Stimulated activated CD4-positive, alpha-beta T cell treated with anti-CD3 and anti-CD28 coated beads, Interleukin-1b, Interleukin-23, amount 100 ng/mL, for 4 hours (primary cell): ENCODE results near the gene PRKCE.

Source experiments
- DNase-seq, 2 donors: peaks; one replicate each; pipeline ENCODE4 v3.0.0-alpha.2; 2020; ENCODE audit warnings: low read depth in 2 of 2

The PRKCE gene

GRCh38 chr2:46145840-46146239, 494.4 kb downstream of the PRKCE start:
- DNase-seq = no peak

DNA sequence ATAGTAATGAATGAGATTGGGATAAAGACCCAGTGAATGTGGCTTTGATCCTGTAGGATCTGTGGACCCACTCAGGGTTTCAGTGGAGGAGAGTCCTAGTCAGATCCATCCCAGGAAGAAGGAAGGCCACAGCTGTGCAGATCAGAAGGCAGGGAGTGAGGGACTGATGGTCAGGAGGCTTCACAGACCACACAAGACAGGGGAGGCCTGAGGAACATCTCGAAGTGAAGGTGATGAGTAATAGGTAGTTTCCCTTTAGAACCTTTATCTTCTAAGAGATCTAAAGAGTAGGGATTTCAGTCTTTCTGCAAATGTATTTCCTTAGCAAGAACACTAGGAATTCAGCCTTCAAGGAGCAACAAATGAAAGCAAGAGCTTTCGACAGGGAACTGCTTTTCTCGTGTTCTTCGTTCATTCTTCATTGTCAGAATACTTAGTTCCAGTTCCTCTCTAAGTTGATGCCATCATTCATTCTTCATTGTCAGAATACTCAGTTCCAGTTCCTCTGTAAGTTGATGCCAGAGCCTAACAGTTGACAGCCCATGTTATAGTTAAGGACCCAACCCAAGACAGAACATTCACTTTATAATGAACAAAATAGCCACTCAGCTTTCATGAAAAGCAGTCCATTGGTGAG, 495.5 kb downstream of the PRKCE start:
- no peak for DNase-seq

DNA sequence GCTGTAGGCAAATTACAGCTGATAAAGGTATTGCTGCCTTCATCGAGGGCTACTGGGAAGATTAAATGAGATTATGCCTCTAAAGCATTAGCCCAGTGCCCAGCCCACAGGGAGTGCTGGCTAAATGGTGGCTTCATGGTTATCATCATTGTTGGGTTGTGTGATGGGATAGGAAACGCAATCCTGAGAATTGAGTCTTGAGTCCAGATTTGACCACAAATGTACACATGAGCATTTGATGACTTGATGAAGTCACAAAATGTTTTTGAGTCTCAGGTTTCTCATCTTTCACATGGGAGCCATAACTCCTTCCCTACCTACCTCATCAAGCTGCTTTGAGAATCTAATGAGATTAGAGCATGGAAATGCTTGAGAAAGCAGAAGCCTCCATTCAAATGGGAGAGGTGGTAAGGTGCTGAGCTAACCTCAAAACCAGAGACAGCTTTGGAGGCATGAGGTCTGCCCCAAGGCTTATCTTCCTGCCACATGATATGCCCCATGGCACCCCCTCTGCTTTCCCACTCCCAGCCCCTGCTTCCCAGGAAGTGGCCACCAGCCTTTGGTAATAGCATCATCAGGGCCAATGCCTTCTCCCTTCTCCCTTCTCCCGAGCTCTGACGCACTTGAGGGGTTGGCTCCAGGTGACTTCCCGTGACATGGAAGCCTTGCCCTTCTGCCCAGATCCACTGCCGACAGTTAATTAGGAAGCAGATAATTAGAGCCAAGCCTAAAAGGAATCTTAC, 496.3 kb downstream of the PRKCE start:
- no peak for DNase-seq

- no peak for DNase-seq
Observed at GRCh38 chr2:46148369-46148736, 496.9 kb downstream of the PRKCE start.

GRCh38 chr2:46150445-46150955, 499.0 kb downstream of the PRKCE start:
- DNase-seq = no peak

- DNase-seq = no peak
Observed at GRCh38 chr2:46151577-46151976, 500.1 kb downstream of the PRKCE start.

GRCh38 chr2:46153996-46154753, 502.7 kb downstream of the PRKCE start:
- DNase-seq = no peak

DNA sequence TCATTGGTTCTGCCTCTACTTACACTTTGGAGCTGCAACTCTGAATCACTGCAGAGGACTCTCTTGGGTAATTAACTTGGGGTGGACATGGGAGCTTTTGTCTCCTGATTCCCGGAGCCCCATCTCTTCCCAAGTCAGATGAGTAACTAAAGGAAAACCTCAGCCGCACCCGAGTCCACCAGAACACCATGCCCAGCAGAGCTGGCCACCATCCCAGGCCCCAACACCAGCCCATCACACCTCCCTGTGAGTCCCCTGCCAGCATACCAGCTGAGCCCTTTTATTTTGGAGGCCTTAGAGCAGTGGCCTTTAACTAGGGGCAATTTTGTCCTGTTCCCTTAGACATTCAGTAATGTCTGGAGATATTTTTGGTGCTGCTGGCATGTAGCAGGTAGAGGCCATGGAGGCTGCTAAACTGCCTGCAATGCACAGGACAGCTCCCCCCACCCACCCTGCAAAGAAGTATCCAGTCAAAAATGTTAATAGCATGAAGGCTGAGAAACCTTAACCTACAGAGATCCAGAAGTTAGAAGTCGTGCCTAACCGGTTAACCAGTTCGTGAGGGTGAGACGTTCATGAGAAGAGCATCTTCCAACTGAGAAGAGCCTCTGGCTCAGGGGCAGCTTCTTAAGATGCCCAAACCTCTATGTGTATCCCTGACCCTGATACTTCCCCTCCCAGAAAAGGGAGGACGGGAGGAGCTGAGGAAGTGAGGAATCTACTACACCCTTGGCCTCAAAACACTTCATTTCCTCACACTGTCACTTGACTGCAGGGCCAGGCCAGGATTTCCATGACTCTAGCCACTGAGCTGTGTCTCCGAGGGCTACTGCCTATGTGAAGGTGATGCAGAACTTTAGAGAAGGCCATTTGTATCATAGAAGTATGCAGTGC, 505.8 kb downstream of the PRKCE start:
- no peak for DNase-seq

DNA sequence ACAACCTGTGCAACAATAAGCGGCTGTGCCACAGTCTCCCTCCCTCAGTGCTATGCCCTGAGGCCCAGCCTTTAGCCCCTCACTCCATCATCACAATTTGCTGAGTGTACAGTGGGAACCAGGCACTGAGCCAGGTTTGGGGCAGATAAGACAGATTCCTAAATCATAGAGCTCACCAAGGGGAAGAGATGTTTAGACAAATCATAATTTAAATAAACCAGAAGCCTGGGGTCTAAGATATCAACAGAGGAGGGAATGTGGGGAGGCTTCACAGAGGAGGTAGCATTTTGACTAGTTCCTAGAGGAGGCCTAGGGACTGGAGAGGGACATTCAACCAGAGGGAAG, 506.5 kb downstream of the PRKCE start:
- DNase-seq = no peak

DNA sequence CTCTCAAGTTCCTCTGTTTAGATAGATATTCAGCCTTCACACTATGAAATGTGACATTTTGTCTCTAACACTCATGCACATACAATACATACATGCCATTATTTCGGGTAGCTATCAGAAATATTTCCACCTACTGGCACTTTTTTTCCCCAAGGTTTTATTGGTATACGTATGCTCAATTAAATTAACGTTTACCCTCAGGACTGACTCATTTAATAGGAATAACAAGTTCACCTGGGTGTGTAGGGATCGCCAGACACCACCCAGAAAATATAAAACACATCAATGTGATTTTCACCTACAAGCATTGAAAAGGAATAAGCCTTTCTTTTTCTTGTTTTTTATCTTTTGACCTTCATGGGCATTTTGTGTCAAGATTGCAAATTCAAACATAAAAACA, 507.2 kb downstream of the PRKCE start:
- no peak for DNase-seq

- no peak for DNase-seq
Observed at GRCh38 chr2:46160326-46160725, 508.9 kb downstream of the PRKCE start.

GRCh38 chr2:46161315-46161714, 509.8 kb downstream of the PRKCE start:
- DNase-seq = no peak

DNA sequence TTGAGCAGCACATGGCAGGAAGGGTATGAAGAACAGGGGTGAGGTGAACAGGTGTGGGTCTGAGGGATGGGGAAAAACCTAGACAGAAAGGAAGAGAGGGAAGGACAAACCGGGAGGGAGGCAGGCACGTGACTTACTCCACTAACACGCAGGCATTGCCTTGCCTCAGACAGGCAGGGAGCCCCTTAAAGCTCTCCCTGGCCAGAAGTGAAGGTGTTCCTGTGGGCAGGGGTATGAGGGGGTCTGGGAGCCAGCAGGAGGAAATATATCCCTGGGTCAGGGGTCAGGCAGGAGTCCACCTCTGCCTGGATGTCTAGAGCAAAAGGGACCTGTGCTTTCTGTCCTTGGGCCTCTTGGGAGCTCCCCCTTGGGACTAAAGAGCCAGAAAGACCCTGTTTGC, 510.4 kb downstream of the PRKCE start:
- DNase-seq = no peak

DNA sequence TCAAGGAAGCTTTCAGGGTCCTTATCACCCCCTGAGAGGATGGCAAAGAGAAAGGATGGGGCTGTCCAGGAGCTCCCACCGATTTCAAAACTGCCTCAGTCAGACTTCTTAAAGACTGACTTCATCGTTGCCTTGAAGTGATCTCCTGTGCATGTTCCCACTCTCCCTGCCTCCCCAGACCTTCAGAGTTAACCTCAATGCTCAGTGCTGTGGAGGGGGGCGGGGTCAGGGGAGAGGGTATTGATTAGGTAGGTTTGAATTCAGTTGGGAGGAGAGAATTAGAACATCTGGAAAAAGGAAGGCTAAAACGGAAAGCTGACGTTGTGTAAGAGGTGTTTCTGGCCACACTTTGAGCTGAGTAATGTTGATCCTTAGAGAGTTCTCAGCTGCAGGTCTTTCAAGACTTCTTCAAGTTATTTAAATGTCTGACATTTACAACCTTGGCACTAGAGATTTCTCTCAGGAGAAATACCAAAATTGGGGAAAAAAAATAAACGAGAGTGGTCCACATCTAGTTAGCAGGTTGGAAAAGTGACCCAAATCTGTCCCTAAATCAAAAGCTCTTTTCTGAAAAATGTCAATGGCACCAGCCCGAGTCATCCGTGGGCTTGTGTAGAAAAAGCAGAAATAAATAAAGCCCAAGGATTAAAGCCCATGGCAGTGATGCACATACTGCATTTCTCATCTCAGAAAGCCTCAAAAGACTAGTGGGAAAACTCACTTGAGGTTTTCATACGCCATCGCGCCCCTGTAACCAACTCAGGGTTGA, 511.0 kb downstream of the PRKCE start:
- DNase-seq = no peak

GRCh38 chr2:46163098-46163430, 511.6 kb downstream of the PRKCE start:
- no peak for DNase-seq

DNA sequence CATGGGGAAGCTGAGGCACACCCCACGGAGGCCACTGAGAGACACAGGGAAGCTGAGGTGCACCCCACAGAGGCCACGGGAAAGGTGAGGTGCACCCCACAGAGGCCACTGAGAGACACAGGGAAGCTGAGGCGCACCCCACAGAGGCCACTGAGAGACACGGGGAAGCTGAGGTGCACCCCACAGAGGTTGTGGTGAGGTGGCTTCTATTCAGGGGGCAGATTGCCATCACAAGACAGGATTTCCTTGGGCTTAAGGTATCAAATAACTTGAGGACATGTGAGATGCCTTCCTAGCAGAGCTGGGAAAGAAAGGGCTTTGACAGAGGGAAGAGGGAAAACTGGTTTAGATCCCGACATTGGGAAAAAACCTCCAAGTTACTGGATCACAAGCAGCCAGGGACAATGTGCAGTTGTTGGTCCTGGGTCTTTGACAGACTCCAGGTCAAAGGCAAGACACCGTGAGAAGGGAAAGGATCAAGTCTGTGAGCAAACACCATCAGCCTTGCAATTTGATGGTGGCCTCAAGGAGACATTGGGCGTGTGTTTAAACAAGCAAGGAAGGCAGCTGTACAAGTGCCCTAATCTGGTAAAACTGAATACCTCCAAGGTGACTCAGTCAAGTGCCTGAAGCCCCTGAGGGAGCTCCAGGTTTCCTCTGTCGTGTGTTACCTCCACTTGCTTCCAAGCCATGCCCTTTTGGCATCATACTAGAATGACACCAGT, 512.5 kb downstream of the PRKCE start:
- DNase-seq = no peak

DNA sequence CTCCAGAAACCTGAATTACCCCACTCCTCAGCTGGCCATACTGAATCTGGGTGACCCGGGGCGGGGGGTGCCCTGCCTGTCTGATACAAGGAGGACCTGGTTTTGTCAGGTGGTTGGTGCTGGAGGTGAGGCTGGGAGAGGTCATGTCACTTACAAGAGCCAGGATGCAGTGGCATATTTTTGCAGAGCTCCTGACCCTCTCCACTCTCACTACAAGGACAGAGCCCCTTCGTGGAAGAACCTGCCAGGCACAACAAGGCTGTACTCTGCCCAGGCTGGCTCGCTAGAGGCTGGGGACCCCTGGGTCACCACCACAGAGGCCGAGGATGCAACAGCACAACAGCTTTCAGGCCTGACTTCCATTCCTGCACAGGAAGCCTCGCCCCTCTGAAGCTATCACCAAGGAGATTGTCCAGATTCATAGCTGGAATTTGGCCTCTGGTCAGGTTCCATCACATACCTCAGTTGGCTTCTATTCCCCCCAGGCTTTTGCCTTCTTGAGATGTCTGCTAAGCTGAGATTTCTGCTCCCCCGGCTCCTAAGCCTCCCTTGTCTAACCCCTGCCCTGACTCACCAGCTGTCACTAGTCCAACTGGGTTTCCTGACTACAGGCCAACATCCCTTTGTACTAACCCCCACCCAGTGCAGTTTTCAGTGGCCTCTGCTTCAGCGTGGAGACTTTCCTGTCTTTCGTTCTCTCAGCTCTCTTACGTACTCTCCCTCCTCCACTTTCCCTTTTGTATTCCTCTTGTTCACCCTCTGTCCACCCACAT, 513.2 kb downstream of the PRKCE start:
- no peak for DNase-seq

DNA sequence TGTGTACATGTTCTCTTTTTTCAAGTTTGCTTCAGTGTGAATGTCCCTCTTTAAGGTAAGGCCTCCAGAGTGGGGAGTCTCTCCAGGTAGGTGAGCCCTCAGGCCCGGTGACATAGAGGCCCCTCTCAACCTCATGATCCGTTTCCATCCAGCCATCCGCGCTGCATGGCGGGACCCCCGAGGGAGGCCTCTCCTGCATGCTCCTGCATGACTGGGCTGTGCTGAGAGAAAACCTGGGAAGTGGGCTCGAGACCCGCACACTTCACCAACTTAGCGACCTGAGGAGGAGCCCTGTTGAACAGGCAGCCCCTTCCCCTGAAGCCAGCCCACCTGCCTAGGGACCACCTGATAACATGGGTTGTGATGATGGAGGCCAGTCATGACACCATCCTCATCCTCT, 514.4 kb downstream of the PRKCE start:
- no peak for DNase-seq

DNA sequence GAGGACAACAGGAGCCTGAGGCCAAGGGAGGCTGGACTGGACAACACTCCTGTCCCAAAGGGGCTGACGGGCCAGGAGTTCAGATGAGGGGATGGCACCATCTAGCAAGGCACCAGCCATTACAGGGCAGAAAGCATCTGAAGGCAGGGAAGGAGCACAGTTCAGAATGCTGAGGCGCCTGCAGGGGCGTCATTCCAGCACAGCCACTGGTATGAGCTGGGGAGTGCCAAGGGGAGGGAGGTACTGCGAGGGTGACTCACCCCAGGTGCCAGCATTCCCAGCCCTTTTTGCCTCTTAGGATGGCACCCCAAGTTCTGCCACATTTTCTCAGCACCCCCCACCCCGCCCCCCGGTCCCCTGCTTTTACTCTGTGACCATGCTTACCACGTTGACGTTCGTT, 515.9 kb downstream of the PRKCE start:
- no peak for DNase-seq

GRCh38 chr2:46167924-46168323, 516.4 kb downstream of the PRKCE start:
- no peak for DNase-seq
